DND-41 (cell line): ENCODE data around the gene WDR18.

Experiments used
- CTCF ChIP-seq: IDR thresholded peaks from 2 replicates; pipeline ENCODE4 v1.5.1; 2012; ENCODE audit warnings: borderline replicate concordance, low read length, moderate library complexity, mild to moderate bottlenecking; ENCODE audit not compliant: poor library complexity, severe bottlenecking; ENCODE audit errors: extremely low read depth
- EZH2 ChIP-seq: IDR thresholded peaks from 3 replicates; pipeline ENCODE4 v1.6.1; 2012; ENCODE audit warnings: borderline replicate concordance, low read depth, mild to moderate bottlenecking, moderate library complexity, low read length, inconsistent platforms; ENCODE audit not compliant: severe bottlenecking

- TF ChIP-seq CTCF (no peak), EZH2 (no peak)
These were observed 1.9 kb downstream of the WDR18 start for GRCh38 chr19:986083-986482.
